ENCODE measurements around the gene CEP131.
A peak's percentile ranks its signal among the peaks of the same experiment; 100 is the strongest.

The CEP131 gene

GRCh38 chr17:81192386-81193050, 30.2 kb downstream of the CEP131 start:
- DNase-seq (ENCODE audit: low read depth) = no peak
- no peak for TF ChIP-seq CTCF (conservative IDR thresholded peaks at IDR 0.05; ENCODE audit: control insufficient read depth, insufficient read depth, low read depth, low read length)

DNA sequence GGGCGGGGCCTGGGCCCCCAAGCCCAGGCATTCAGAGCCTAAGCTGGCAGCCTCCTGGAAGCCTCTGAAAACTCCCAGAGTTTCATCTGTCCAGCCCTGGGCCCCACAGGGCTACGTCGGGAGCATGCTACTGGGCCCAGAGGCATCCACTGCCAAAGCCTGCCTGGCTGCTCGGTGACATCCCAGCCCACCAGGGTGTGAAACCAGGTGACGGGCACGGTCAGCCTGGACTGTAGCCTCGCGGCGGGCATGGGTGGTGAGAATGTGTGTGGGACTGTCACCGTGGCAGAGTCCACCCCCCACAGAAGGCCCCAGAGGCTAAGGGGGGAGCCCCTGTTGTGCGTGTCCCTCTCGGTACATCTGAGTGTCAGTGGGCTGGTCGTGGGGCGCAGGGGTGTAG, 31.1 kb downstream of the CEP131 start:
- no peak overlapping the region for H3K4me3 ChIP-seq (ENCODE audit: control insufficient read depth, low read depth, low read length)
- no peak for DNase-seq (ENCODE audit: low read depth)

More at GRCh38 chr17:81192386-81193050, 30.2 kb downstream of the CEP131 start:
- H3K4me3 ChIP-seq (ENCODE audit: control insufficient read depth, low read depth, low read length) = no peak overlapping the region

GRCh38 chr17:81191116-81191515, 31.6 kb downstream of the CEP131 start:
- no peak for DNase-seq (ENCODE audit: low read depth)
- TF ChIP-seq CTCF (conservative IDR thresholded peaks at IDR 0.05; ENCODE audit: control insufficient read depth, insufficient read depth, low read depth, low read length) = no peak
- no peak overlapping the region for H3K4me3 ChIP-seq (ENCODE audit: control insufficient read depth, low read depth, low read length)

More for the DNA sequence above, 31.1 kb downstream of the CEP131 start:
- TF ChIP-seq CTCF (conservative IDR thresholded peaks at IDR 0.05; ENCODE audit: control insufficient read depth, insufficient read depth, low read depth, low read length) = no peak

GRCh38 chr17:81190591-81190990, 32.2 kb downstream of the CEP131 start:
- no peak overlapping the region for H3K4me3 ChIP-seq (ENCODE audit: control insufficient read depth, low read depth, low read length)
- no peak for DNase-seq (ENCODE audit: low read depth)
- TF ChIP-seq CTCF (conservative IDR thresholded peaks at IDR 0.05; ENCODE audit: control insufficient read depth, insufficient read depth, low read depth, low read length) = no peak

DNA sequence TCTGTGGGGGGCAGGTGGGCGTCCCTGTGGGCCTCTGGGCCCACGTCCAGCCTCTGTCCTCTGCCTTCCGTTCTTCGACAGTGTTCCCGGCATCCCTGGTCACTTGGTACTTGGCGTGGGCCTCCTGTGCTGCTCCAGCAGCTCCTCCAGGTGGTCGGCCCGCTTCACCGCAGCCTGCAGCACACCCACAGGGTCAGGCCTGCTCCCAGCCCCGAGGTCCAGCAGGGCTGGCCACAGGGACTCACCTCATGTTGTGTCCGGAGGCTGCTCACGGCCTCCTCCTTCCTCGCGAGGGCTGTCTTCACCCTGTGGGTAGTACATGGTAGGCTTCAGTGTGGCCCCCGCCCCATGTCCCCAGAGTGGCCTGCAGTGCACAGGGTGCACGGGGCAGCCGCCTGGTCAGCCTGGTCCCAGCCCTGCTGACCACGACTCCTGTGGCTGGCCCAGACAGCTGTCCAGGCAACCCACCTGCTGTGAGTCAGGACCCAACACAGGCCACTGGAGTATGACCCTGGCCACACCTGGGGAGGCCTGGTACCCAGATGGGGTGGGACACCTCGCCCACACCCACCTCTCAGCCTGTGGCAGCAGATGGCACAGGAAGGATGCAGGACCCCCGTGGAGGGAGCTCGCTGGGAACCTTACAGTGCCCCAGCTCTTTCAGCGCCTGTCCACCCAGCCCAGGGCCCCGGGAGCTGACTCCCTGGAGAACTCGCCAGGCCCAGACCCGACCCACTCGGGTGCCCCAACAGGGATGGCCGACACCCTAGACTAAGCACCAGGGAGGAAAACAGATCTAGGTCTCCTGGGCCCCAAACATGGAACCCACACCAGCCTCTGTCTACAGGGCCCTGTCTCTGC, 32.9 kb downstream of the CEP131 start:
- no peak overlapping the region for H3K4me3 ChIP-seq (ENCODE audit: control insufficient read depth, low read depth, low read length)
- TF ChIP-seq CTCF (conservative IDR thresholded peaks at IDR 0.05; ENCODE audit: control insufficient read depth, insufficient read depth, low read depth, low read length) = peak; percentile 1
- DNase-seq (ENCODE audit: low read depth) = no peak

DNA sequence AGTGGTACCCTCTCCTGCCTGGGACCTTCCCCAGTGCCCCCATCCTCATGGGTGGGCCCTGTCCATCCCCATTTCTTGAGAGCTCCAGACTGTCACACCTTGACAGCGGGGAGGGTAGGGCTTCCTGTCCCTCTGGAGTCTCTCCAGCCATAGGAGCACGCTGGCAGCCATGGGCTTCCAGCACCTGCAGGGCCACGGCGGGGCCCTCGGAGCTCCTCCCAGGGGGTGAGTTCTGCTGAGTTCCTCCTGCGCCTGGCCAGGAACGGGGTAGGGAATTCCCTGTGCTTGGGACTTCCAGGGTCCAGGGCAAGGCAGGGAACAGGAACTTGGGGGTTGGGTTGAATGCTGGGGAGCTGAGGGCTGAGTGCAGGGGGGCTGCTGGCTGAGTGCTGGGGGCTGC, 33.7 kb downstream of the CEP131 start:
- no peak for DNase-seq (ENCODE audit: low read depth)
- no peak overlapping the region for H3K4me3 ChIP-seq (ENCODE audit: control insufficient read depth, low read depth, low read length)
- no peak for TF ChIP-seq CTCF (conservative IDR thresholded peaks at IDR 0.05; ENCODE audit: control insufficient read depth, insufficient read depth, low read depth, low read length)

Measured in fibroblast of mammary gland (primary cell).